ENCODE results near the gene KCNQ1.

- no peak for TF ChIP-seq CTCF (optimal IDR thresholded peaks at IDR 0.05 in 1 of 3, IDR thresholded peaks at IDR 0.05 in 1 of 3, conservative IDR thresholded peaks at IDR 0.05 in 1 of 3; ENCODE audit: extremely low read depth in 1 of 3, insufficient read depth in 2 of 3, low read length in 3 of 3)
- TF ChIP-seq EZH2 (IDR thresholded peaks at IDR 0.05; ENCODE audit: low read length), result no peak
Measured at GRCh38 chr11:2449548-2450320, 4.9 kb downstream of the KCNQ1 start.

Measured in keratinocyte (primary cell).